Brain microvascular endothelial cell (primary cell): Measurements from ENCODE around the gene MS4A13.

Source experiments
- DNase-seq: peaks from one replicate; pipeline ENCODE4 v3.0.0-alpha.2; 2020
- H3K27ac ChIP-seq: fragments of 250-450 bp; sonication (Bioruptor Pico); 2 replicates; pipeline ENCODE4 v1.5.1; 2020; ENCODE audit warnings: mild to moderate bottlenecking, moderate library complexity
- H3K27me3 ChIP-seq: fragments of 250-450 bp; sonication (Bioruptor Pico); replicated peaks from 2 replicates; pipeline ENCODE4 v1.5.1; 2020; ENCODE audit warnings: mild to moderate bottlenecking
- H3K36me3 ChIP-seq: fragments of 250-450 bp; sonication (Bioruptor Pico); replicated peaks from 2 replicates; pipeline ENCODE4 v1.5.1; 2020; ENCODE audit warnings: mild to moderate bottlenecking
- H3K4me3 ChIP-seq: 2 replicates; pipeline ENCODE4 v1.5.1; 2011; ENCODE audit warnings: low read depth, mild to moderate bottlenecking, control low read depth, low read length, moderate library complexity
- in situ Hi-C: cut with HindIII; loops from 2 replicates; pipeline ENCODE4 v1.10.0; 2017; ENCODE audit warnings: low sequenced_read_pairs, low pct_ligation_motif_present
- TF ChIP-seq, protein P1 (sequence below): IDR thresholded peaks from 2 replicates; pipeline ENCODE4 v1.5.1; 2011; ENCODE audit warnings: low read depth, mild to moderate bottlenecking, moderate library complexity, low read length, control low read depth, inconsistent platforms; ENCODE audit errors: missing control alignments

MS4A13 gene

DNA sequence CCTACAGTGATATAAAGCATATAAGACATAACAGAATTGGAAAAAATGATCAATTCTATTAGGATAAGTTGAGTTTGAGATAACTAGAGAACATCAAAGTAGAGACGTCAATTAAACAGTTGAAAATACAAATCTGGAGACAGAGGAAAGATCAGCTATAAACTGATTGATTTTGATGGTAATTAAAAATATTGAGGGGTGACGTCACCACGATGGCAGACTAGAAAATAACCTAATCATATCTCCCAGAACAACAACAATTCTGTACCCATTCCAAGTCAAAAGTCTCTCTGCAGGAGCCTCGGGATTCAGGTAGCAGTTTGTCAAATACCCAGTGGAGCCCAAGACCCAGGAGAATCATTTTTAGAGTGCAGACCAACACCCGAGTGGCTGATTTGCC is 28.9 kb downstream of the MS4A13 start:
- H3K36me3 ChIP-seq, result no peaks in the 10 kb centered on the region
- no peak for DNase-seq
- H3K4me3 ChIP-seq, result no peak overlapping the region
- in situ Hi-C loops, result no loop called here
- H3K27ac ChIP-seq, result no peak overlapping the region
- TF ChIP-seq, protein P1, sequence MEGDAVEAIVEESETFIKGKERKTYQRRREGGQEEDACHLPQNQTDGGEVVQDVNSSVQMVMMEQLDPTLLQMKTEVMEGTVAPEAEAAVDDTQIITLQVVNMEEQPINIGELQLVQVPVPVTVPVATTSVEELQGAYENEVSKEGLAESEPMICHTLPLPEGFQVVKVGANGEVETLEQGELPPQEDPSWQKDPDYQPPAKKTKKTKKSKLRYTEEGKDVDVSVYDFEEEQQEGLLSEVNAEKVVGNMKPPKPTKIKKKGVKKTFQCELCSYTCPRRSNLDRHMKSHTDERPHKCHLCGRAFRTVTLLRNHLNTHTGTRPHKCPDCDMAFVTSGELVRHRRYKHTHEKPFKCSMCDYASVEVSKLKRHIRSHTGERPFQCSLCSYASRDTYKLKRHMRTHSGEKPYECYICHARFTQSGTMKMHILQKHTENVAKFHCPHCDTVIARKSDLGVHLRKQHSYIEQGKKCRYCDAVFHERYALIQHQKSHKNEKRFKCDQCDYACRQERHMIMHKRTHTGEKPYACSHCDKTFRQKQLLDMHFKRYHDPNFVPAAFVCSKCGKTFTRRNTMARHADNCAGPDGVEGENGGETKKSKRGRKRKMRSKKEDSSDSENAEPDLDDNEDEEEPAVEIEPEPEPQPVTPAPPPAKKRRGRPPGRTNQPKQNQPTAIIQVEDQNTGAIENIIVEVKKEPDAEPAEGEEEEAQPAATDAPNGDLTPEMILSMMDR, result no peak
- no peaks in the 10 kb centered on the region for H3K27me3 ChIP-seq

DNA sequence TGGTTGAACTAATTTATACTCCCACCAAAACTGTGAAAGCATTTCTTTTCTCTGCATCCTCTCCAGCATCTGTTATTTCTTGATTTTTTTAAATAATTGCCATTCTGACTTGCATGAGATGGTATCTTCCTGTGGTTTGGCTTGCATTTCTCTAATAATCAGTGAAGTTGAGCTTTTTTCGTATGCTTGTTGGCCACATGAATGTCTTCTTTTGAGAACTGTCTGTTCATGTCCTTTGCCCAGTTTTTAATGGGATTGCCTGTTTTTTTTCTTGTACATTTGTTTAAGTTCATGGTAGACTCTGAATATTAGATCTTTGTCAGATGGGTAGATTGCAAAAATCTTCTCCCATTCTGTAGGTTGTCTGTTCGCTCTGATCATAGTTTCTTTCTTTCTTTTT is 46.1 kb downstream of the MS4A13 start:
- H3K36me3 ChIP-seq, result no peaks in the 10 kb centered on the region
- H3K27me3 ChIP-seq, result no peaks in the 10 kb centered on the region
- TF ChIP-seq, protein P1, result no peak
- no peak for DNase-seq
- no peak overlapping the region for H3K27ac ChIP-seq
- in situ Hi-C loops, result no loop called here
- H3K4me3 ChIP-seq, result no peak overlapping the region

DNA sequence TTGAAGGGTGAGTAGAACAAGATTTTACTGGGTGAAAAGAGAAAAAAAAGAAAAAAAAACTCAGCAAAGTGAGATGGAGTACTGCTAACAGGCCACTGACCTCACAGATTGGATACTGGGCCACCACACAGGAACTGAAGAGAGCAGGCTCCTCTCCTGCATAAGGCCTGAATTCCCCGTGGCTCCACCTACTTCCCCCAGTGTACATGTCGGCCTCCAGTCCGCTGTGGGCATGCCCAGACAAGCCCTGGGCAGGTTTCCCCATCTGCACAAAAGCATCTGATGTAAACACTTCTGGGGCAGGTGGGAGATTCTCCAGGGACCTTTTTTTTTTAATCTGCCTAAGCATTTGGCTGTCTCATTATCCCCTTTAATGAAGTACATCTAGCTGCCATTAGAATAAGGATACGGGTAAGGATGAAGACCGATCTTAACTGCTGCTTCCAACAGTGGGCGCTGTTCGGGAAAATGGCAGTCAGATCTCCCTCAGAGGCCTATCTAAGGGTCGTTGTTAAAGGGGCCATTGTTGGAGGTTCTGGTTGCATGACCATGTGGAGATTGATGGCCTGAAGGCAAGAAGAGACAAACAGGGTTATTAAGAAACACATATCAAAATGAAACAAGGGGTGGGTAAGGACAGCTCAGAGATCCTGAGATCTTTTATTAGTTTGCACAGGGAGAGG is 48.5 kb downstream of the MS4A13 start:
- Histone ChIP-seq H3K27ac (no peak overlapping the region), H3K36me3 (no peaks in the 10 kb centered on the region), H3K4me3 (no peak overlapping the region), H3K27me3 (no peaks in the 10 kb centered on the region)
- TF ChIP-seq, protein P1, result no peak
- DNase-seq, result no peak
- in situ Hi-C loops, result no loop called here

DNA sequence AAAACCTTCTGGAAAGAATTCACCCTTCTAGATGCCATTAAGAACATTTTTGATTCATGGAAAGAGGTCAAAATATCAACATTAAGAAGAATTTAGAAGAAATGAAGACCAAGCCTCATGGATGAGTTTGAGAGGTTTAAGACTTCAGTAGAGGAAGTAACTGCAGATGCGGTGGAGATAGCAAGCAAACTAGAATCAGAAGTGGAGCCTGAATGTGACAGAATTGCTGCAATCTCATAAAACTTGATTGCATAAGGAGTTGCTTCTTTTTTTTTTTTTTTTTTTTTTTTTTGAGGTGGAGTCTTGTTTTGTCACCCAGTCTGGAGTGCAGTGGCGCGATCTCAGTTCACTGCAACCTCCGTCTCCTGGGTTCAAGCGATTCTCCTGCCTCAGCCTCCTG is 51.6 kb downstream of the MS4A13 start:
- no peak for DNase-seq
- in situ Hi-C loops, result no loop called here
- H3K4me3 ChIP-seq, result no peak overlapping the region
- TF ChIP-seq, protein P1, result no peak
- no peaks in the 10 kb centered on the region for H3K36me3 ChIP-seq
- no peak overlapping the region for H3K27ac ChIP-seq
- H3K27me3 ChIP-seq, result no peaks in the 10 kb centered on the region

DNA sequence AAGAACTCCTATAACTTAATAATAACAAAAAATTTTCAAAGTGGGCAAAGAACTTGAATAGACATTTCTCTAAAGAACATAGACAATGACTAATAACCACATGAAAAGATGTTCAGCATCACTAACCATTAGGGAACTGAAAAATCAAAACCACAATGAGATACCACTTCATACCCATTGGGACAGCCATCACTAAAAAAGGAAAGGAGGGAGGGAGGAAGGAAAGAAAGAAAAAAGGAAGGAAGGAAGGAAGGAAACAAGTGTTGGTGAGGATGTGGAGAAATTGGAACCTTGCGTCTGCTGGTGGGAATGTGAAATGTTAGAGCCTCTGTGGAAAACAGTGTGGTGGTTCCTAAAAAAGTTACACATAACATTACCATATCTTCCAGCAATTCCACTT is 55.8 kb downstream of the MS4A13 start:
- Histone ChIP-seq H3K36me3 (no peaks in the 10 kb centered on the region), H3K27ac (no peak overlapping the region), H3K4me3 (no peak overlapping the region), H3K27me3 (no peaks in the 10 kb centered on the region)
- no peak for DNase-seq
- in situ Hi-C loops, result no loop called here
- TF ChIP-seq, protein P1, result no peak

DNA sequence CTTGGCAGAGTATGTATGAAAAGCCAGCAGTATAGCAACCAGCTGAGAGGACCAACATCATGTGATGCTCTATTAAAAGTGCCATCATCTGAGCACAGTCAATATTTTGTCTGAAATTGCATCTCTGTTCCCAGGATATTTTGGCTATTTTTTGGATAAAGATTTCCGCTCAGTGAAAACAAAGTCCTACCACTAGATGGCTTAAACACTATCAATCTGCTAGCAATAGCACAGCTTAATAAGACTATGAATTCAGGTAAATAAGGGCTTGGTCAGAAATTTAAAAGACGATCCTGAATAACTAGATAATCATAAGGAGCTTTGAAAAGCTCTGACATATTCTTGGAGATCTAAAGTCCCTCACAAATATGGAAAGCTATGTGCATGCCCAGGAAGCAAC is 74.4 kb downstream of the MS4A13 start:
- TF ChIP-seq, protein P1, result no peak
- no peak overlapping the region for H3K27ac ChIP-seq
- no peak for DNase-seq
- H3K4me3 ChIP-seq, result no peak overlapping the region
- in situ Hi-C loops, result no loop called here
- no peaks in the 10 kb centered on the region for H3K36me3 ChIP-seq
- H3K27me3 ChIP-seq, result no peaks in the 10 kb centered on the region
